OCI-LY7 (cell line): ENCODE data around the gene DGKH. TPM values are rescaled to one million over a fixed set of nuclear protein-coding genes. Genes with fewer than 3 reads are reported as not detected.

Experiments used
- BruUV-seq: library from RNA; stranded (reverse); fragments of 400-500 nt; replicated peaks from 2 replicates; lab custom pipeline; 2021; lab: Mats Ljungman, UMichigan
- CTCF ChIA-PET: fragments of 300-600 bp; sonication (Branson Sonifier 250); formaldehyde crosslinking; loops from one replicate; lab custom pipeline; 2022; ENCODE audit warnings: antibody characterized with exemption; ENCODE audit not compliant: unreplicated experiment; lab: Charles Lee
- POLR2A ChIA-PET: fragments of 300-600 bp; sonication (Branson Sonifier 250); formaldehyde crosslinking; loops from one replicate; lab custom pipeline; 2022; ENCODE audit warnings: antibody characterized with exemption; lab: Charles Lee
- DNase-seq: peaks from one replicate; pipeline ENCODE4 v3.0.0-alpha.2; 2015; ENCODE audit warnings: low spot score
- H2AFZ ChIP-seq: fragments of 200-600 bp; sonication (generic), shearing (Covaris generic); 2 replicates; pipeline ENCODE4 v1.6.1; 2014; ENCODE audit warnings: mild to moderate bottlenecking, antibody characterized with exemption, low read length, moderate library complexity
- H3K27ac ChIP-seq: fragments of 200-600 bp; sonication (generic); 2 replicates; pipeline ENCODE4 v1.5.1; 2014; ENCODE audit warnings: mixed run types, low read depth, mild to moderate bottlenecking, moderate library complexity, low read length, inconsistent platforms; ENCODE audit not compliant: poor library complexity, severe bottlenecking
- H3K36me3 ChIP-seq: fragments of 200-600 bp; sonication (generic); 2 replicates; pipeline ENCODE4 v1.6.1; 2014; ENCODE audit warnings: mild to moderate bottlenecking, antibody characterized with exemption, low read length, moderate library complexity, mixed read lengths; ENCODE audit not compliant: insufficient read depth
- H3K4me1 ChIP-seq: fragments of 200-600 bp; sonication (generic); 2 replicates; pipeline ENCODE4 v1.5.1; 2014; ENCODE audit warnings: mild to moderate bottlenecking, low read length; ENCODE audit not compliant: insufficient read depth, poor library complexity, severe bottlenecking
- H3K4me2 ChIP-seq: fragments of 200-600 bp; sonication (generic); 2 replicates; pipeline ENCODE4 v1.6.1; 2014; ENCODE audit warnings: mild to moderate bottlenecking, low read length
- H3K4me3 ChIP-seq: fragments of 200-600 bp; sonication (generic); 2 replicates; pipeline ENCODE4 v1.5.1; 2014; ENCODE audit warnings: mild to moderate bottlenecking, low read depth, low read length; ENCODE audit not compliant: poor library complexity, severe bottlenecking
- H3K79me2 ChIP-seq: fragments of 200-600 bp; sonication (generic); 2 replicates; pipeline ENCODE4 v1.6.1; 2016; ENCODE audit warnings: low read depth, mild to moderate bottlenecking, low read length, moderate library complexity, mixed read lengths; ENCODE audit not compliant: insufficient read depth
- H3K9me2 ChIP-seq: fragments of 200-600 bp; sonication (generic); 2 replicates; pipeline ENCODE4 v1.6.1; 2016; ENCODE audit warnings: mild to moderate bottlenecking, low read length, mixed read lengths; ENCODE audit not compliant: insufficient read depth
- H3K9me3 ChIP-seq: fragments of 200-600 bp; sonication (generic); 2 replicates; pipeline ENCODE4 v1.6.1; 2014; ENCODE audit warnings: mild to moderate bottlenecking, mixed run types, low read length, mixed read lengths
- H4K20me1 ChIP-seq: fragments of 200-600 bp; sonication (generic); 2 replicates; pipeline ENCODE4 v1.6.1; 2014; ENCODE audit warnings: mild to moderate bottlenecking, antibody characterized with exemption, low read length, moderate library complexity, mixed read lengths; ENCODE audit not compliant: insufficient read depth
- EZH2phosphoT487 ChIP-seq: fragments of 200-600 bp; sonication (generic); IDR thresholded peaks from 2 replicates; pipeline ENCODE4 v1.6.1; 2018; ENCODE audit warnings: low read depth, borderline replicate concordance, mild to moderate bottlenecking, mixed run types, antibody characterized with exemption, low read length, moderate library complexity, mixed read lengths
- intact Hi-C: fragments of 100-400 bp; cut with micrococcal nuclease; formaldehyde crosslinking; loops from one replicate; pipeline ENCODE4 v1.10.0; 2022; ENCODE audit not compliant: unreplicated experiment
- total RNA-seq, 2 experiments: library from RNA; depleted of rRNA in 1 of 2; stranded (reverse); fragments of >200 nt in 1 of 2; shearing (Covaris generic) in 1 of 2; gene quantifications; 2 replicates each; pipeline ENCODE4 v1.2.3, GENCODE V29; 2014 to 2022
- TF ChIP-seq, protein P1 (sequence below): fragments of 200-600 bp; sonication (generic); conservative IDR thresholded peaks from 2 replicates; pipeline ENCODE4 v1.5.1; 2014; ENCODE audit warnings: mild to moderate bottlenecking, antibody characterized with exemption, low read length, moderate library complexity, mixed read lengths

The DGKH gene
- total RNA-seq, 2 experiments from 2014 or later, result 6.2 to 16.1 TPM

DNA sequence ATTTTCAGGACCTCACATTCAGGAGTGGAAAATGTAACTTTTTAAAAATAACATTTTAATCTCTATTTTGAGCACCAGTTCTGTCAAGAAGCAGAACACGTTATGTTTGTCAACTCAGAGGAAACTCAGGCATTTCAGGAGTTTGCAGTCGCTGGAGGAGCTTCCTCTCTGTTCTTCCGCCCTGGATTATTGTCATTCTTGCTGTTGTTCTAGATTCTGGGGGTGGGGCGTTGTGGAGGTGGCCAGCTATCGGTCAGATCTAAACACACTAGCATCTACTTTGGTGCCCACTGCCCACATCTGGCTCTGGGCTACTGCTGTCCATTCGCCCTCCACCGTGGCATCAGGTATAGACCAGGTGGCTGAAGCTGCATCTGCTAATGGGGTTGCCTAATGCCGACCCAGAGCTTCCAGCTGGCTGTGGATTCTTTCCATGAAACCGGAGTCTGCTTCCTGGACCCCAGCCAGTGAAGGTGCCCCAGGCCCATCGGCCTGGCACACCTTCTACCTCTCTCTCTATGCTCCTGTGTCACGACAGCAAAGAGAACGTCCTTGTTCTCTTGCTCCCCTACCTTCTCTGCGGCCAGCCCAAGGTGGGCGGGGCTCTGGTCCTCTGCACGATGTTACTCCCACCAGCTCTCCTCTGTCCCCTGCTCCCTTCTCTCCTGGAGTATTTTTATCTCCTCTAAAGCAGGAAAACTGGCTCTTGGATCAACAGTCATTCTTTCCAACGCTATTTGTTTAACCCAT lies 36.7 kb upstream of the DGKH start:
- DNase-seq, result no peak
- Histone ChIP-seq H3K79me2 (no peaks in the 10 kb centered on the region), H4K20me1 (no peaks in the 10 kb centered on the region), H3K36me3 (no peaks in the 10 kb centered on the region), H3K9me3 (no peaks in the 10 kb centered on the region), H3K4me3 (no peak overlapping the region), H3K9me2 (no peaks in the 10 kb centered on the region), H2AFZ (no peak overlapping the region; the same call in 1 of the 2 replicates), H3K4me2 (no peak overlapping the region), H3K27ac (no peak overlapping the region), H3K4me1 (no peaks in the 10 kb centered on the region)
- intact Hi-C loops, result no loop called here
- ChIA-PET POLR2A (interaction anchor here (0.7 to 1.3 kb wide), 2 partner anchors 18 to 112 kb away, joined by 3 to 4 read pairs; no protein-coding TSS in a partner anchor), CTCF (no interaction called here)
- TF ChIP-seq, protein P1, sequence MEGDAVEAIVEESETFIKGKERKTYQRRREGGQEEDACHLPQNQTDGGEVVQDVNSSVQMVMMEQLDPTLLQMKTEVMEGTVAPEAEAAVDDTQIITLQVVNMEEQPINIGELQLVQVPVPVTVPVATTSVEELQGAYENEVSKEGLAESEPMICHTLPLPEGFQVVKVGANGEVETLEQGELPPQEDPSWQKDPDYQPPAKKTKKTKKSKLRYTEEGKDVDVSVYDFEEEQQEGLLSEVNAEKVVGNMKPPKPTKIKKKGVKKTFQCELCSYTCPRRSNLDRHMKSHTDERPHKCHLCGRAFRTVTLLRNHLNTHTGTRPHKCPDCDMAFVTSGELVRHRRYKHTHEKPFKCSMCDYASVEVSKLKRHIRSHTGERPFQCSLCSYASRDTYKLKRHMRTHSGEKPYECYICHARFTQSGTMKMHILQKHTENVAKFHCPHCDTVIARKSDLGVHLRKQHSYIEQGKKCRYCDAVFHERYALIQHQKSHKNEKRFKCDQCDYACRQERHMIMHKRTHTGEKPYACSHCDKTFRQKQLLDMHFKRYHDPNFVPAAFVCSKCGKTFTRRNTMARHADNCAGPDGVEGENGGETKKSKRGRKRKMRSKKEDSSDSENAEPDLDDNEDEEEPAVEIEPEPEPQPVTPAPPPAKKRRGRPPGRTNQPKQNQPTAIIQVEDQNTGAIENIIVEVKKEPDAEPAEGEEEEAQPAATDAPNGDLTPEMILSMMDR, result no peak
- TF ChIP-seq EZH2phosphoT487, result no peak
- no TSS peak for BruUV-seq

DNA sequence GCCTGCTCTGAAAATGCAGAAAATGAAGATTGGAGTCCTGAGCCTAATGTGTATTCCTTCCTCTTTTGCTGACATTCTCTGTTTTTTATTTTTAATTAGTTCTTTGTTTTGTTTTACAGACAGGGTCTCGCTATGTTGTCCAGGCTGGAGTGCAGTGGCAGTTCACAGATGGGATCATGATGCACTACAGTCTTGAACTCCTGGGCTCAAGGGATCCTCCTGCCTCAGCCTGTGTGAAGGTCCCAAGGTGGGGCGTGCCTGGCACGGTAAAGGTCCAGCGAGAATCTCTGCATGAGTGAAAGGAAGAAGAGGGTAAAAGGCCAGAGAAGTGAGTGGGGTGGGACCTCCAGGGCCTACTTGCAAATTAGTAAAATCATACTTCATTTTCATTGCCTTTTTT lies 34.3 kb upstream of the DGKH start:
- CTCF ChIA-PET, result no interaction called here

More for the DNA sequence above, 34.3 kb upstream of the DGKH start:
- POLR2A ChIA-PET, result no interaction called here
- no peaks in the 10 kb centered on the region for H3K9me3 ChIP-seq
- BruUV-seq, result no TSS peak
- no peak overlapping the region for H3K4me3 ChIP-seq
- TF ChIP-seq EZH2phosphoT487, result no peak
- TF ChIP-seq, protein P1, result no peak
- intact Hi-C loops, result no loop called here
- no peak overlapping the region for H3K27ac ChIP-seq
- H3K4me2 ChIP-seq, result no peak overlapping the region
- H3K9me2 ChIP-seq, result no peaks in the 10 kb centered on the region
- no peaks in the 10 kb centered on the region for H3K79me2 ChIP-seq
- no peaks in the 10 kb centered on the region for H3K36me3 ChIP-seq
- no peak for DNase-seq
- H3K4me1 ChIP-seq, result no peaks in the 10 kb centered on the region
- H2AFZ ChIP-seq, result no peak overlapping the region
- H4K20me1 ChIP-seq, result no peaks in the 10 kb centered on the region
